DMS153 treated with DMSO at 0.1 percent for 48 hours (cell line): ENCODE measurements around the gene CCDC102A.

Experiments
- DNase-seq: peaks from one replicate; lab custom pipeline; 2025; ENCODE audit not compliant: unreplicated experiment; lab: John Stamatoyannopoulos, UW

Gene CCDC102A

GRCh38 chr16:57522960-57523359, 13.4 kb downstream of the CCDC102A start:
- no peak for DNase-seq

- peak; percentile 45 for DNase-seq
Measured at GRCh38 chr16:57519796-57520360, 16.5 kb downstream of the CCDC102A start.

GRCh38 chr16:57518922-57519321, 17.4 kb downstream of the CCDC102A start:
- no peak for DNase-seq

- no peak for DNase-seq
Measured at GRCh38 chr16:57518520-57518919, 17.9 kb downstream of the CCDC102A start.

- no peak for DNase-seq
Measured at GRCh38 chr16:57517397-57518367, 18.7 kb downstream of the CCDC102A start.

- DNase-seq = no peak
Measured at GRCh38 chr16:57516773-57517172, 19.6 kb downstream of the CCDC102A start.

GRCh38 chr16:57516176-57516725, 20.1 kb downstream of the CCDC102A start:
- no peak for DNase-seq

GRCh38 chr16:57514791-57515600, 21.4 kb downstream of the CCDC102A start:
- no peak for DNase-seq

GRCh38 chr16:57514371-57514770, 22.0 kb downstream of the CCDC102A start:
- no peak for DNase-seq

- DNase-seq = no peak
Measured at GRCh38 chr16:57513371-57514102, 22.8 kb downstream of the CCDC102A start.

GRCh38 chr16:57512296-57513001, 23.9 kb downstream of the CCDC102A start:
- no peak for DNase-seq

GRCh38 chr16:57510016-57510871, 26.1 kb downstream of the CCDC102A start:
- DNase-seq = no peak

- no peak for DNase-seq
Measured at GRCh38 chr16:57509231-57509923, 27.0 kb downstream of the CCDC102A start.

- DNase-seq = no peak
Measured at GRCh38 chr16:57508035-57508425, 28.3 kb downstream of the CCDC102A start.

- DNase-seq = no peak
Measured at GRCh38 chr16:57507136-57508034, 29.0 kb downstream of the CCDC102A start.

- DNase-seq = no peak
Measured at GRCh38 chr16:57505169-57505568, 31.2 kb downstream of the CCDC102A start.

GRCh38 chr16:57504491-57504890, 31.9 kb downstream of the CCDC102A start:
- no peak for DNase-seq
